Right atrium auricular region (tissue), 2 donors: ENCODE results near the gene TXNRD2. TPM values are rescaled to one million over a fixed set of nuclear protein-coding genes. Genes with fewer than 3 reads are reported as not detected.

Experiments used
- DNase-seq: peaks from one replicate; pipeline ENCODE4 v3.0.0-alpha.2; 2019; ENCODE audit warnings: low spot score
- H3K27ac ChIP-seq, 2 donors: fragments of 200-600 bp; sonication (generic); 1 replicate in 1 of 2; 2 replicates in 1 of 2; pipeline ENCODE4 v1.5.1; 2016 to 2019
- H3K27me3 ChIP-seq, 2 donors: fragments of 200-600 bp; sonication (generic); one replicate each; pipeline versions ENCODE4 v1.5.1 to v1.6.0; 2017 to 2019
- H3K36me3 ChIP-seq: fragments of 200-600 bp; sonication (generic); one replicate; pipeline ENCODE4 v1.5.1; 2016
- H3K4me1 ChIP-seq, 2 donors: fragments of 200-600 bp; sonication (generic); one replicate each; pipeline versions ENCODE4 v1.5.1 to v1.6.0; 2017 to 2019
- H3K4me3 ChIP-seq, 2 donors: fragments of 200-600 bp; sonication (generic); 1 replicate in 1 of 2; 2 replicates in 1 of 2; pipeline ENCODE4 v1.5.1; 2017 to 2019; ENCODE audit warnings: mild to moderate bottlenecking in 1 of 2, moderate library complexity in 1 of 2
- H3K9me3 ChIP-seq, 2 donors: fragments of 200-600 bp; sonication (generic); one replicate each; pipeline ENCODE4 v1.5.1; 2019
- CTCF ChIP-seq, 2 donors: fragments of 200-600 bp; sonication (generic); IDR thresholded peaks; one replicate each; pipeline ENCODE4 v1.5.1; 2019; ENCODE audit warnings: antibody characterized with exemption in 2 of 2
- total RNA-seq, 2 donors: library from RNA; depleted of rRNA; stranded (reverse); fragments of >200 nt; gene quantifications; one replicate each; pipeline ENCODE4 v1.1.0, GENCODE V29; 2016

TXNRD2 gene
- total RNA-seq, 2 donors from 2014 or later = 16.2 to 18.4 TPM

GRCh38 chr22:19853879-19854777, 87.5 kb downstream of the TXNRD2 start:
- H3K36me3 ChIP-seq = peaks cover 17% of the 10 kb centered on the region
- H3K4me3 ChIP-seq = peak overlapping the region; percentile 69 to 86
- TF ChIP-seq CTCF (IDR thresholded peaks at IDR 0.05) = no peak
- no peaks in the 10 kb centered on the region for H3K9me3 ChIP-seq
- peak overlapping the region; percentile 91 to 98 for H3K27ac ChIP-seq
- DNase-seq = peak; percentile 58
- no peaks in the 10 kb centered on the region for H3K27me3 ChIP-seq
- peaks cover 0 to 34% of the 10 kb centered on the region in 2 donors for H3K4me1 ChIP-seq

- TF ChIP-seq CTCF (IDR thresholded peaks at IDR 0.05) = no peak
- Histone ChIP-seq H3K27ac (peak overlapping the region in 1 of 2 donors; percentile 98), H3K4me1 (peaks cover 0 to 34% of the 10 kb centered on the region in 2 donors), H3K27me3 (no peaks in the 10 kb centered on the region), H3K36me3 (peaks cover 17% of the 10 kb centered on the region), H3K4me3 (peak overlapping the region; percentile 69 to 86), H3K9me3 (no peaks in the 10 kb centered on the region)
- peak; percentile 44 for DNase-seq
Observed at GRCh38 chr22:19853058-19853878, 88.3 kb downstream of the TXNRD2 start.

GRCh38 chr22:19852177-19852781, 89.3 kb downstream of the TXNRD2 start:
- TF ChIP-seq CTCF (IDR thresholded peaks at IDR 0.05) = no peak
- Histone ChIP-seq H3K27me3 (no peaks in the 10 kb centered on the region), H3K9me3 (no peaks in the 10 kb centered on the region), H3K27ac (no peak overlapping the region), H3K36me3 (peaks cover 17% of the 10 kb centered on the region), H3K4me1 (peaks cover 0 to 34% of the 10 kb centered on the region in 2 donors), H3K4me3 (no peak overlapping the region)
- DNase-seq = peak; percentile 56

GRCh38 chr22:19851291-19852176, 90.1 kb downstream of the TXNRD2 start:
- peaks cover 17% of the 10 kb centered on the region for H3K36me3 ChIP-seq
- no peak overlapping the region for H3K27ac ChIP-seq
- peak; percentile 47 for DNase-seq
- H3K4me3 ChIP-seq = no peak overlapping the region
- H3K27me3 ChIP-seq = no peaks in the 10 kb centered on the region
- TF ChIP-seq CTCF (IDR thresholded peaks at IDR 0.05) = no peak
- H3K9me3 ChIP-seq = no peaks in the 10 kb centered on the region
- peaks cover 0 to 34% of the 10 kb centered on the region in 2 donors for H3K4me1 ChIP-seq

- Histone ChIP-seq H3K36me3 (peaks cover 17% of the 10 kb centered on the region), H3K27ac (no peak overlapping the region), H3K27me3 (no peaks in the 10 kb centered on the region), H3K4me1 (peaks cover 0 to 27% of the 10 kb centered on the region in 2 donors), H3K4me3 (no peak overlapping the region), H3K9me3 (no peaks in the 10 kb centered on the region)
- no peak for TF ChIP-seq CTCF (IDR thresholded peaks at IDR 0.05)
- peak; percentile 30 for DNase-seq
Observed at GRCh38 chr22:19850763-19851109, 90.9 kb downstream of the TXNRD2 start.
